IPS-NIHi7 (cell line): ENCODE results near the gene ATG9B.

ENCODE experiments used
- DNase-seq: peaks from one replicate; pipeline ENCODE4 v3.0.0; 2012; ENCODE audit warnings: mixed read lengths; ENCODE audit errors: extremely low spot score

Gene ATG9B, protein sequence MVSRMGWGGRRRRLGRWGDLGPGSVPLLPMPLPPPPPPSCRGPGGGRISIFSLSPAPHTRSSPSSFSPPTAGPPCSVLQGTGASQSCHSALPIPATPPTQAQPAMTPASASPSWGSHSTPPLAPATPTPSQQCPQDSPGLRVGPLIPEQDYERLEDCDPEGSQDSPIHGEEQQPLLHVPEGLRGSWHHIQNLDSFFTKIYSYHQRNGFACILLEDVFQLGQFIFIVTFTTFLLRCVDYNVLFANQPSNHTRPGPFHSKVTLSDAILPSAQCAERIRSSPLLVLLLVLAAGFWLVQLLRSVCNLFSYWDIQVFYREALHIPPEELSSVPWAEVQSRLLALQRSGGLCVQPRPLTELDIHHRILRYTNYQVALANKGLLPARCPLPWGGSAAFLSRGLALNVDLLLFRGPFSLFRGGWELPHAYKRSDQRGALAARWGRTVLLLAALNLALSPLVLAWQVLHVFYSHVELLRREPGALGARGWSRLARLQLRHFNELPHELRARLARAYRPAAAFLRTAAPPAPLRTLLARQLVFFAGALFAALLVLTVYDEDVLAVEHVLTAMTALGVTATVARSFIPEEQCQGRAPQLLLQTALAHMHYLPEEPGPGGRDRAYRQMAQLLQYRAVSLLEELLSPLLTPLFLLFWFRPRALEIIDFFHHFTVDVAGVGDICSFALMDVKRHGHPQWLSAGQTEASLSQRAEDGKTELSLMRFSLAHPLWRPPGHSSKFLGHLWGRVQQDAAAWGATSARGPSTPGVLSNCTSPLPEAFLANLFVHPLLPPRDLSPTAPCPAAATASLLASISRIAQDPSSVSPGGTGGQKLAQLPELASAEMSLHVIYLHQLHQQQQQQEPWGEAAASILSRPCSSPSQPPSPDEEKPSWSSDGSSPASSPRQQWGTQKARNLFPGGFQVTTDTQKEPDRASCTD

DNA sequence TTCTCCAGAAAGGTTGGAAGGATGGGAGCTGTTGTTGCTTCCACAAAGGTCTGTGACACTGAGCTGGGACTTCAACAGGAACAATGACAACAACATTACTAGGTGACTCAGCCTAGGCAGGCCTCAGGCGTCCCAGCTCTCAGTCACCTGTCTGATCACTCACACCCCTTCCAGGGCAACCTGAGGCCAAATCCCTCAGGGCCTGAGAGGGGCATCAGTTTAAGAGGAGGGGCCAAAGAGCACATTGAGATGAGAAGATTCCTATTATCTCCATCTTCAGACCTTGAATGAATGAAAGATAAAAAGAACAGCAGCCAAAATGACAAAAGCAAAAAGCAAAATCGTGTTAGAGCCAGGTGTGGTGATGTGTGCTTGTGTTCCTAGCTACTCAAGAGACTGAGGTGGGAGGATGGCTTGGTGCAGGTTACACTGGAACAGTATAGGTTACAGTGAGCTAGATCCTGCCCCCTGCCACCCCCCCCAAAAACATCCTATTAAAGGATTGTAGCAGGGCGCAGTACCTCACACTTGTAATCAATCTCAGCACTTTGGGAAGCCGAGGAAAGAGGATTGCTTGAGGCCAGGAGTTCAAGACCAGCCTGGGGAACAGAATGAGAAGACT is at the start of gene ATG9B:
Gene ATG9B, minus strand, starts transcription at position 60 of the 622 bp plus-strand sequence. CDS start 71 bp downstream, outside the sequence.
- no peak for DNase-seq

DNA sequence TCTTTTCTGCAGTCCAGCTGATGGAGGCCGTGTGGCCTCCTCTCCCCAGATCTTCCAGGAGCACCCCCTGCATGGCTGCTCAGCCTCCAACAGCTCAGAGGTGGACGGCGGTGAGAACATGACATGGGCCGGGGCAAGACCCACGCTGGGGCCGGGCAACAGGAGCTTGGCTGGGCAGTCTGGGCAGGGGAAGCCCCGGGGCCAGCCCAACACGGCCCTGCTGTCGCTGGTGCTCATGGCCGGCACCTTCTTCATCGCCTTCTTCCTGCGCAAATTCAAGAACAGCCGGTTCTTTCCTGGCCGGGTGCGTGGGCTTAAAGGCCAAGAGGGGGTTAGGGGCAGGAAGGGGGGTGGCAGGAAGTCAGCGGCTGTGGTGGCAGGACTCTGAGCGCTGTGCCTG is 49.7 kb upstream of the ATG9B start:
- no peak for DNase-seq

DNA sequence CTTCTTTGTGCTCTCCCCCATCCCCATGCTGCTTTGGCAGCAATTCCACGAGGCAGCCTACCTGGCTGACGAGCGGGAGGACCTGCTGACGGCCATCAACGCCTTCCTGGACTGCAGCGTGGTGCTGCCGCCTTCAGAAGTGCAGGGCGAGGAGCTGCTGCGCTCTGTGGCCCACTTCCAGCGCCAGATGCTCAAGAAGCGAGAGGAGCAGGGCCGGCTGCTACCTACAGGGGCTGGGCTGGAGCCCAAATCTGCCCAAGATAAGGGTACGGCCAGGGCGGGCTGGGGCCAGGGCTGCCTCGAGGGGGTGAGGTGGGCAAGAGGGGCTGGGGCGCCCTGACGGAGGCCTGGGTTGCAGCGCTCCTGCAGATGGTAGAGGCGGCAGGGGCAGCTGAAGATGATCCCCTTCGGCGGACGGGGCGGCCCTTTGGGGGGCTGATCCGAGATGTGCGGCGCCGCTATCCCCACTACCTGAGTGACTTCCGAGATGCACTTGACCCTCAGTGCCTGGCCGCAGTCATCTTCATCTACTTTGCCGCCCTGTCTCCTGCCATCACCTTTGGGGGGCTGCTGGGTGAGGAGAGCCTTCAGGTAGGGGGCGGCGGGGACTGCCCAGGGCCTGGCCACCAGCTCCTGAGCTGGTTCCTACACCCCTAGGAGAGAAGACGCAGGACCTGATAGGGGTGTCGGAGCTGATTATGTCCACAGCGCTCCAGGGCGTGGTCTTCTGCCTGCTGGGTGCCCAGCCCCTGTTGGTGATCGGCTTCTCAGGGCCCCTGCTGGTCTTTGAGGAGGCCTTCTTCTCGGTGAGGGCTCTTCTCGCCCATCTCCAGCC is 47.0 kb upstream of the ATG9B start:
- no peak for DNase-seq

DNA sequence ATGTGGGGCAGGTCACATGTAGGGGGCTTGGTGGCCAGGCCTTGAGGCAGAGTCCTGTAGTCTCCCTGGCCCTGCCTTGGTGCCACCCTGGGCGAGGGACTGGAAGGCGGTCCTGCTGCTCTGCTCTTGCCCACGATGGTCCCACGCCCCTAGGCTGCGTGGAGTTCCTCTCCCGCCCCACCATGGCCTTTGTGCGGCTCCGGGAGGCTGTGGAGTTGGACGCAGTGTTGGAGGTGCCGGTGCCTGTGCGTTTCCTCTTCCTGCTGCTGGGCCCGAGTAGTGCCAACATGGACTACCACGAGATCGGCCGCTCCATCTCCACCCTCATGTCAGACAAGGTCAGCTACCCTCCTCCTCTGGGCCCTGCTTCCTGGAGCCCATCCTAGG is 46.3 kb upstream of the ATG9B start:
- DNase-seq, result no peak

DNA sequence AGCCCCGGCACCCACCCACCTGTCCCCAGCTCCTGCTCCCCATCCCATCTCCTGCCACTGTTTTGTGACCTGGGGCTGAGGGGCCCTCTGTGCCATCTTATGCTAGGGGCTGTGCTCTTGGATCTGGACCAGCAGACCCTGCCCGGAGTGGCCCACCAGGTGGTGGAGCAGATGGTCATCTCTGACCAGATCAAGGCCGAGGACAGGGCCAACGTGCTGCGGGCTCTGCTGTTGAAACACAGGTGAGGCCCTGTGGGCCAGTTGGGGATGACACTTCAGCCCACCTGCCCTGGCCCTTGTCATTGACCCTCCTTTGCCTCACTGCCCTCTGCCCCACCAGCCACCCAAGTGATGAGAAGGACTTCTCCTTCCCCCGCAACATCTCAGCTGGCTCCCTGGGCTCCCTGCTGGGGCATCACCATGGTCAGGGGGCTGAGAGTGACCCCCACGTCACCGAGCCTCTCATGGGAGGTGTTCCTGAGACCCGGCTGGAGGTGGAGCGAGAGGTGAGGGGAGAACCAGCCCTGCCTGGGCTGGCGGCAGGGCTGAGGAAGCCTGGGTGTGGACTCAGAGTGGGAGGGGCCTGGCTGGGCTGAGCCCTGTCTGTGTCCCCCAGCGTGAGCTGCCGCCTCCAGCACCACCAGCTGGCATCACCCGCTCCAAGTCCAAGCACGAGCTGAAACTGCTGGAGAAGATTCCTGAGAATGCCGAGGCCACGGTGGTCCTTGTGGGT is 45.7 kb upstream of the ATG9B start:
- DNase-seq, result no peak

DNA sequence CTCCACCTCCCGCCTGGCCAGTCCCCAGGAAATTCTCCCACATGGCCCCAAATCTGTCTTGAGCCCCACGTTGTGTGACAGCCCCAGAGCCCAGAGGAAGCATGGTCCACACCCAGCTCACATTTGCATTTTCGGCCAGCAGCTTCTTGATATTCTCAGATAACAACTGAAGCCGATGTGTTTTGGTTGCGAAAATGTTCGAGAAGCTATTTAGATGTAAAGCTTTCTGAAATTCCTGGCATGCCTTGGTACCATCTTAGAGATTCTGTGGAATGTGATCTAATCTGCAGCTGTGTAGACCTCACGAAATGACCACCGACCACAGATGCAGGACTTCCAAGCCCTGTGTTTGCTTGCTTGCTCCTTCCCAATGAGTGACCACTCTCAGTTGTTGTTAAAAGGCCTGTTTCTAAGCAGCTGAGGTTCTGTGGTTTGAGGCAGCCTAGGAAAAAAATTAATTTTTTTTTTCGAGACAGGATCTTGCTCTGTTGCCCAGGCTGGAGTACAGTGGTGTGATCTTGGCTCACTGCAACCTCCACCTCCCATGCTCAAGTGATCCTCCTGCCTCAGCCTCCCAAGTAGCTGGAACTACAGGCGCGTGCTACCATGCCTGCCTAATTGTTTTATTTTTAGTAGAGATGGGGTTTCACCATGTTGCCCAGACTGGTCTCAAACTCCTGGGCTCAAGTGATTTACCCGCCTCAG is 43.9 kb upstream of the ATG9B start:
- DNase-seq, result no peak

DNA sequence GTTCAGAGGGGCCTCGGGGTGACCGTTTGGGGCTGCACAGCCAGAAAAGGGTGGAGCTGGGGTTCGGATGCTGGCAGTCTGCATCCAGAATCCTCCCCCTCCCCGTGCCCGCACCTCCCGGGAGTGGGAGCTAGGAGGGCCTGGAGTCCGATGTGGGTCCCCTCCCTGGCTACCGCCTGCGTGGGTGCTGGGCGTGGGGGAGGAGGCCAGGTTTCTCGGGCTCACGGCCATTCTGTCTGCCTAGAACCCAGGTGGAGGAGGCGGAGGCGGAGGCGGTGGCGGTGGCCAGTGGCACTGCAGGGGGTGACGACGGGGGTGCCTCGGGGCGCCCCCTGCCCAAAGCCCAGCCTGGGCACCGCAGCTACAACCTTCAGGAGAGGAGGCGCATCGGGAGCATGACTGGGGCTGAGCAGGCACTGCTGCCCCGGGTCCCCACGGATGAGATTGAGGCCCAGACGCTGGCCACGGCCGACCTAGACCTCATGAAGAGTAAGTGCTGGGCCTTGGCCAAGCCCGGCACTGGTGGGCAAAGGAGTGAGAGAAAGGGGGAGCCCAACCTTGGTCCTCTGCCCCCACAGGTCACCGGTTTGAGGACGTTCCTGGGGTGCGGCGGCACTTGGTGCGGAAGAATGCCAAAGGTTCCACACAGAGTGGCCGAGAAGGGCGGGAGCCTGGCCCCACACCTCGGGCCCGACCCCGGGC is 42.1 kb upstream of the ATG9B start:
- DNase-seq, result no peak

DNA sequence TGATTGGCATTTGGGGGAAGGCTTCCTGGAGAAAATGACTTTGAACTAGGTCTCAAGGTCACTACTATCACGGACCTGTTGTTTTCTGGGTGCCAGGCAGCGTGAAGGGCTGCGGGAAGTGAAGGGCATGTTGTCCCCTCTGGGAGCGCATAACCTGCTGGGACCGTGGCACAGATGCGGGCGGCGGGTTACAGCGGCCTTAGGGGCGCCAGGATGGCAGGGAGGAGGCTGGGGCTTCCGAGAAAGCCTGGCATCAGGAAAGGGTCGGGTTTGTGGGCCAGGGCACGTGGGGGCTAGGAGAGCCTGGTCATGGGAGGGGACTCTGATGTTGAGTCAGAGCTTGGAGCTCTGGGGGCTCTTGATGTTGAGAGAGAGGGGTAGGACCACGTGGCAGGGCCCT is 41.2 kb upstream of the ATG9B start:
- no peak for DNase-seq

DNA sequence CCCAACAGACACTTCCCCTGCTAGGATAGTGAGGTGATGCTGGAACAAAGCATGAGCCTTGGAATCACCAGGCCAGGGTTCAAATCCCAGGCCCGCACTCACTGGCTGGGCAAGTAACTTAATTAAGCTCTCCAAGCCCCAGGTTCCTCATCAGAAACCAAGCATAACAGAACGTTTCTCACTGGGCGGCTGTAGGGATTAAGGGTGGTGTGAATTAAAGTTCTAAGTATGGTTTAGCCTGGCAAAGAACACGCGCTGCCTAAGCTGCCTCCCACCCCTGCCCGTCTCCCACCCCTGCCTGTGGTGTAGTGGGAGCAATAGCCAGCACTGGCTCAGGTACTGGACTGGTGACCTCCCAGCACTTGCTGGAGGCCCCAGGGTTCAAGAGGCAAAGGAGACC is 40.7 kb upstream of the ATG9B start:
- DNase-seq, result no peak

DNA sequence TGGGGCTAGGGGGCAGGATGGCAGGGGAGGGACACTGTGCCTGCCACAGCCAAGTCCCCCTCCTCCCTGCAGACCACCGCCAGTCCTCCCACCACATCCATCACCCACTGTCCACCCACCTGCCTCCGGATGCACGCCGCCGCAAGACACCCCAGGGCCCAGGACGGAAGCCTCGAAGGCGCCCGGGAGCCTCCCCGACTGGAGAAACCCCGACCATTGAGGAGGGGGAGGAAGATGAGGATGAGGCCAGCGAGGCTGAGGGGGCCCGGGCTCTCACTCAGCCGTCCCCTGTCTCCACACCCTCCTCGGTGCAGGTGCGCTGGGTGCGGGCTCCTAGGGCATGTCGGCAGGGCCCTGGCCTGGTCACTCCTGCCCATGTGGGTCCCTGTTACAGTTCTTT is 40.2 kb upstream of the ATG9B start:
- DNase-seq, result no peak

DNA sequence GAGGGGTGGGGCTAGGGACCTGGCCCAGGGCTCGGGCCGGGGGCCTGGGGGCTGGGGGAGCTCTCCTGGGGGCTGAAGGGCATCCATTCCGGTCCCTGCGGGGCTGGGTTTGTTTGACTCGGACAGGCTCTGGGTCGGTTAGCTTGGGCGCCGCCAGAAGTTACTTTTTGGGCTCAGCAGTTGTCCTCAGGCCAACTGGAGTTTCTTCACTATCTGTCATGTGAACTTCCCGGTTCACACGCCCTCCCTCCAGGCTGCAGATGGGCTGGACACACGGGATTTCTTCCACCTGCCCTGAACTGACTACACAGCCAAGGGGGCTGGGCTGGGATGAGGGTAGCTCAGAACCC is 38.9 kb upstream of the ATG9B start:
- no peak for DNase-seq

DNA sequence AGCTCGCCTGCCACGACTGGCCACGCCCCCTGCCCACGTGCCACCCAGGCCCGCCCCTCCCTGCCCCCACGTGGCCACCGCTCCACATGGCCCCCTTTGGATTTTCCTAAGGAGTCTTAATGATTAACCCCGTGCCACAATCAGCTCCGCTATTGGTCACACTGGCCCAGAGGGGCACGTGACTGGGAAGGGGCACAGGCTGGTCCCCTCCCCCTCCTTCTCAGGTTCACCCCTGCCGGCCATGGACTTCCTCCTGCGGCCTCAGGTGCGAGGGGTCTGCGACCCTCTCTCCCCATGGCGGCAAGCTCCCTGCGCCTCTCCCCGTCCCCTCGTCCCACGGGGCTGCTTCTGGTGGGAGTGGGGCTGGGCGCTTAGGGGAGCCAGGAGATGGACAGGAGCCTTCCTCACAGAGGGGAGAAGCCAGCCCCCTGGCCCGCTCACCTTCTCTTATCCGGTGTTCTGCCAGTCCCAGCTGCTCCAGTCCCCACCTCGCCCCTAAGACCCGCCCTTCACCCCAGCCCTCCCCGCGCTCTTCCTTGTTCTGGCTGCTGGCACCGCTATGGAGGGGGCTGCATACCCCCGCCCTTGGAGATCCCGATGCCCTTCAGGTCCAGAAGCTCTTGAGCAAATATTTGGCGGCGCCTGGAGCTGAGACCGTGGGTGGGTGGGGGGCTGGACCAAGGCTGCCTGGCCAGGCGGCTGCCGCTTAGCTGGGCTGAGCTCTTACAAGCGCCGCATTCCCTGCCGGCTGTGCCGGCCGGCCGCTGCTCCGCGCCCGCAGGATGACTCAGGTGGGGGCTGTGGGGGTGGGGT is 38.3 kb upstream of the ATG9B start:
- DNase-seq, result peak; percentile 91

DNA sequence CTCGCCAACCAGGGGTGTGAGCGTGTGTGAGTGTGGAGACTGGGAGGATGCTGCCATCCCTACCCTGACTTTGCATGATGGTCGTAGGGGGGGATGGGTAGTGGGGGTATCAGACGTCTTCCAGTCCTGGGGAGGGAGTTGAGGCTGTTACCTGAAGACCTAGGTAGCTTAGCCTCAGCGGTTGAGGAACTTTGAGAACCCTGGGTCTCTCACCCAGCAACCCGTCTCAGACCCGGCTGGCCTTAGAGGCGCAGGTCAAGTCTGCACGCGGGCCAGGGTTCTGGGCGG is 37.8 kb upstream of the ATG9B start:
- DNase-seq, result no peak

DNA sequence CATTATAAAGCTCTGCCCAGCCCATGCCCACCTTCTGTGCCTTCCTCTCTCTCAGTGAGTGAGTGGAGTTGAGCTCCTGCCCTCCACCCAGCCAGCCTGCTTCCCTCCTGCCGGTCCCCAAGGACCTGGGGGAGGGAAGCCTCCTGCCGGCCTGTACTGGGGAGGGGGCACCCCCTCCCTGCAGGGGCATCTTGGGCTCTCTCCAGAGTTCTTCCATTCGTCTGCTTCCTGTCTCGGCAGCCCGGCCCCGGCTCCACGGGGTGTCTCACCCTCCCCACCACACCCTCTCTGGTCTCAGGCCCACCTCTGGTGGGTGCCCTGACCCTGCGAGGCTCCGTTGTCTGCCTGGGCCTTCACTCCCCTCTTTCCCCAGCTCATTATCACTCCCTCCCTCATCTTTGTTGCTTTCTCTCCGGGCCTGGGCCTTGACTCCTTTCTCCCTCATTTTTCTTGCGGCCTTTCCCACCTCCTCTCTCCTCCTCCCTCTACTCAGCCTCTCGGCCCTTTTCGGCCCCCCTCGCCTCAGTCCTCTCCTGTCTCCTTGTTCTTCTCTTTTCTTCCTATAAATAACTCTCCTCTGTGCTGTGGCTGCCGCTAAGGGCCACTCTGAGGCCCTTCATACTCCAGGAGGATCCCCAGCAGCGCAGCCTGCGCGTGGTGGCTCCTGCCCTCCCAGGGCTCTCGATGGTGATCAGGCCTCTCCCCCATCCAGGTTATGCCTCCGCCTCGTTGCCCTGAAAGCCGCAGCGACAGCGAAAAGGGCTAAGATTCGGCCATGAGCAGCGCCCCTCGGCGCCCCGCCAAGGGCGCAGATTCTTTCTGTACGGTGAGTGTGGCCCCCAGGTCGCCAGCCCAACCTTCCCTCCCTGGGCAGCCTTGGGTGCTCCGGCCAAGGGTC is 37.2 kb upstream of the ATG9B start:
- DNase-seq, result no peak

DNA sequence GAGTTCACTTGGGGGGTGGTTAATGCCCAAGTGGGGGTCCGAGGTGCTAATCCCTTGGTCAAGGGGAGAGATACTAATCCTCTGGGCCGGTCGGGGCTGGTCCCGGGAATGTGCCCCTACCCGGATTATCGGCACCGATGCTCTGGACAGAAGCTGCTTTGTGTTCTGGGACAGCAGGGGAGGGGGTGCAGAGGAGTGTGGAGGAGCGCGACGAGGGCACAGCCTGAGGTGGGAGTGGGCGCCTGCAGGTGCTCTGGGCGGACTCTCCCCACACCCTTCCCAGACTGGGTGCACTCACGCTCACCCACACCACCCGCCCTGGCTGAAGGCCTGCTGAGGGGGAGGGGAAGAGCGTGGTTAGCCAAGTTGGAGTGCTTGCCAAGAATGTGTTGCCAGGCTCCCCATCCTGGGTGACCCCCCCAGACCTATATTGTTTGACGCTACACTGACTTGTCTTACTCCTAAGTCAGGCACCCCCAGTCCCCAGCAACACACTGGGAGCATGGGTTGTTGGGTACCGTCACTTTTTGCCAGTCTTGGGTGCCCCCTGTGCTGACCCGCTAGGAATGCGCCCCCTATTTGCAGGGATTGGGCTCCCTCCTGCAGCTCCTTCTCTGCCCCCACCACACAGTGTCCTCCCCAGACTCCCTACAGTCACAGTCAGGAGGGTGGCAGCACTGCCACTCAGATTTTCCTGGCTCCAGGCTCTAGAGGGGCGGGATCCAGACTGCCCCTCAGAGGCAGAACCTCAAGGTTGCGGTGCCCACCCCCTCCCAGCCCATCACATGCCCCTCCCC is 36.3 kb upstream of the ATG9B start:
- no peak for DNase-seq

DNA sequence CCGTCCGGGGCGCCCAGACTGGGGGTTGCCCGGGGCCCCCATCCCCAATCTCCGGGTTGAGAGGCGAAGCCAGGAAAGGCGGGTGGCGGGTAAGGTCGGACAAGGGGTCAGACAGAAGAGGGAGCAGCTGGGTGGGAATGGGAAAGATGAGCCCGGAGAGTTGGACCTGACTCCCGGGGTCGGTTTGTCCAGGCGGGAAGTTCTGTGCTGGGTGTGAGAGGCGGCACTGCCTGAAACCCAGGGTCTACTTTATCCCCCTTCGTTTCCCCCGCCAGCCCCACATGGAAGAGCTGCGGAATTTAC is 35.8 kb upstream of the ATG9B start:
- no peak for DNase-seq

DNA sequence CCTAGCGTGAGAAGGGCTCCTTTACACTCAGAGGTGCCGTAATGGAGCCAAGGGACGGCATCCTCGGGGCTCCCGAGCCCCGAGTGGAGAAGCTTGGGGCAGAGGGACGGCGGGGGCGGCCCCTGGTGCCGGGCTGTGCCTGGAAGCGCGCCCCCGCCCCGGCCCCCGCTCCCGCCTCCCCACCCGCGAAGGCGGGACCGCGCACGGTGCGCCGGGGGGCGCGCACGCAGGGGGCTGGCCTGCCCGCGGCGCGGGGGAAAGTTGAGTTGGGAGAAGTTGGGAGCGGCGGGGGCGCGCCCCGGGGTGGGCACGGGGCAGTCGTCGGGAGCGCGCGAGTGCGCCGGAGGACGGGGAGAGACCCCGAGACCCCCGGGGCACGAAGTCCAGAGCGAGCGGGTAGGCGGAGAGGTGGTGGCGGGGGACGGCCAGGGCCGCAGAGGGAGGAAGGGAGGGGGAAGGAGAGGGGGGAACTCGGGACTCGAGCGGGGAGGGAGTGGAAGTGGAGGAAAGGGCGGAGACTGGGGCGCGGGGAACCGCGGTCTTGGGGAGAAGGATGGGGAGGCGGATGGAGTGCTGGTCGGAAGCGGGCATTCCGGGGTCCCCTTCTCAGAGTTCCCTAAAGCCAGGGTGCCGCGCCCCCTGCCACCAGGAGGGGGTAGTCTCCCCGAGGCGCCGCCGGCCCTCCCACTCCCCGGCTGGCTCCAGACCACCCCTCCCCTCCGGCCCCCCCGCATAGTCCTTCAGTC is 35.2 kb upstream of the ATG9B start, which contains the start of gene SLC4A2:
Gene SLC4A2, plus strand, starts transcription at position 223 of the 746 bp plus-strand sequence. CDS start 2,399 bp downstream, outside the sequence.
- DNase-seq, result peak; percentile 80
